NT2/D1 (cell line): ENCODE measurements around the gene OLR1.

Experiments used
- DNase-seq: peaks from one replicate; pipeline ENCODE4 v3.0.0-alpha.2; 2011; ENCODE audit warnings: low read depth, low spot score
- H3K27me3 ChIP-seq: 2 replicates; pipeline ENCODE4 v1.6.0; 2011; ENCODE audit warnings: mild to moderate bottlenecking; ENCODE audit not compliant: insufficient read length, insufficient read depth
- H3K36me3 ChIP-seq: 2 replicates; pipeline ENCODE4 v1.6.1; 2011; ENCODE audit warnings: mild to moderate bottlenecking, low read length, mixed read lengths; ENCODE audit not compliant: insufficient read depth, insufficient read length
- H3K4me1 ChIP-seq: 2 replicates; pipeline ENCODE4 v1.5.1; 2011; ENCODE audit not compliant: insufficient read depth, insufficient read length
- H3K4me3 ChIP-seq: 2 replicates; pipeline ENCODE4 v1.5.1; 2011; ENCODE audit warnings: low read depth; ENCODE audit not compliant: insufficient read length
- H3K9ac ChIP-seq: 2 replicates; pipeline ENCODE4 v1.6.0; 2011; ENCODE audit warnings: low read depth; ENCODE audit not compliant: insufficient read length
- H3K9me3 ChIP-seq: 2 replicates; pipeline ENCODE4 v1.5.1; 2011; ENCODE audit warnings: mild to moderate bottlenecking, low read length; ENCODE audit not compliant: insufficient read depth
- SUZ12 ChIP-seq: IDR thresholded peaks from 2 replicates; pipeline ENCODE4 v1.6.1; 2011; ENCODE audit not compliant: insufficient read length, insufficient read depth; ENCODE audit errors: extremely low read depth
- YY1 ChIP-seq: IDR thresholded peaks from 2 replicates; pipeline ENCODE4 v1.6.1; 2011; ENCODE audit not compliant: insufficient read length, insufficient read depth
- ZNF274 ChIP-seq: IDR thresholded peaks from 2 replicates; pipeline ENCODE4 v1.6.1; 2011; ENCODE audit warnings: mild to moderate bottlenecking, low read depth, low read length

The OLR1 gene

DNA sequence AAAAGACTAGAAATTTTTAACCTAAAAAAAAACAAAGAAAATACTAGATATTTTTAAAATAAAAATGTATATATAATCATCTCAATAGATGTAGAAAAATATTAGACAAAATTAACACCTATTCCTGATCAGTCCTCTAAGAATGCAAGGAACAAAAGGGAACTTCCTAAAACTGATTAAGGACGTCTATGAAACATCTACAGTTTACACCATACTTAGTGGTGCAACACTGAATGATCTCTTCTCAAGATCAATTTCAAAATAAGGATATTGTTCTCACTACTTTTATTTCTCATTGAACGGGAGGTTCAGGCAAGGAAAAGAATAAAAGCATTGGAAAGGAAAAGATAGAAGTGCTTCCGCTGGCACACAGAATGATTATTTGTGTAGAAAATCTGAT is 16.0 kb downstream of the OLR1 start:
- Histone ChIP-seq H3K9ac (no peak overlapping the region), H3K4me1 (no peaks in the 10 kb centered on the region), H3K27me3 (no peaks in the 10 kb centered on the region), H3K9me3 (no peaks in the 10 kb centered on the region), H3K4me3 (no peak overlapping the region), H3K36me3 (no peaks in the 10 kb centered on the region)
- TF ChIP-seq ZNF274, result no peak
- no peak for TF ChIP-seq SUZ12
- TF ChIP-seq YY1, result no peak
- DNase-seq, result no peak

DNA sequence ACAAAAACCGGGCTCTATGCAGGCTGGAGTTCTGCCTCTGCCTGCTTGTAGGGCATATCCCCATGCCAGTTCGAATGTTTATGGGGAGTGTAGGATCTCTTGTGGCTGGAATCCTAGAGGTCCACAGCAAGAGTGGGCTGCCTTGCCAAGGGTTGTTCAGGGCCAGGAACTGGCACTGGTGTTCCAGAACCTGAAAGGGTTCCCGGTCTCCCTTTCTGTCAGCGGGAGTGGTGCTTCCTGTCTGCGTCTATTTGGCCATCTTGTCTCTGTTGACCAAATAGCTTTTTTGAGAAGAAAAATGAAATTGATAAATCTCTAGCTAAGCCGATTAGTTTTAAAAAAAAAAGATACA is 17.8 kb downstream of the OLR1 start:
- Histone ChIP-seq H3K9me3 (no peaks in the 10 kb centered on the region), H3K27me3 (no peaks in the 10 kb centered on the region), H3K4me1 (no peaks in the 10 kb centered on the region), H3K36me3 (no peaks in the 10 kb centered on the region), H3K4me3 (peak overlapping the region; percentile 75), H3K9ac (peak overlapping the region; percentile 94)
- DNase-seq, result no peak
- TF ChIP-seq YY1, result no peak
- TF ChIP-seq ZNF274, result no peak
- no peak for TF ChIP-seq SUZ12

DNA sequence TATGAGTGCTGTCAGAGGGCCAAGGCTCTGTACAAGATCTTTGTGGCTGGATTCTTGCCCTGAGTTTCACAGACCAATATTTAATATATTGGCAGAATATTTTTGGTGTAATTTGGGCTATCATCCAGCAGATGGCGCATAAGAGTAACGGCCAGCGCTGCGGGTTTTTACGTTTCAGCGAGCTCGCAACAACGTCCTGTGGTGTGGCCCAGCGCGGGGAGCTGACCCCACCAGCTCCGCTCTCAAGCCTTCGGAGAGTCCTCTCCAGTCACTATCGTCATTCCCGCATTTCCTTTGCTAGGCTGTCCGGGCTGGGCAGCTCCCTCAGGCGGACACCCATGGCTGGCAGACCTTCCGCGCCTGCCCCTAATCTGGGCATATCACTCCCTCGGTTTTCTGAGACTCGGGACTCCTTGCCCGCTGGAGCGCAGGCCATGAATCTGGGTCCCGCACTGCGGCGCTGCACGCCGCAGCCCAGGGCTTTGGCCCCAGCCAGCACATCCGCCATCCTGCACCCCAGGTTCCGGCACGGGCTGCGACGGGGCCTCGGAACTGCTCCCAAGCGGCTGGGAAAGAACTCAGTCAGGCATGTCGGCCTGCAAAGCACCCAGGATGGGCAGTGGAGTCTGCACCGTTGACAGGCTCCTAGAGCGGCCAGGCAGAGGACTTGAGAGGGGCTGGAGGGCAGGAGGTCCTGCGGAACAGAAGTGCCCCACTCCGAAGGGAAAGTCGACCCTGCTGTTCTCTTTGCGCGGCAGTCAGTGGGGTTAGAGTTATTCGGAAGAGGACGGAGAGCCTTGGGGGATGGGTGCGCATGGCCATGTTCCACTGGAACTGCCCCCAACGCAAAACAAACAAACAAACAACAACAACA is 18.4 kb downstream of the OLR1 start:
- H3K4me1 ChIP-seq, result no peaks in the 10 kb centered on the region
- H3K36me3 ChIP-seq, result no peaks in the 10 kb centered on the region
- peak; percentile 87 for DNase-seq
- H3K27me3 ChIP-seq, result no peaks in the 10 kb centered on the region
- H3K4me3 ChIP-seq, result peak overlapping the region; percentile 75
- peak overlapping the region; percentile 94 for H3K9ac ChIP-seq
- no peaks in the 10 kb centered on the region for H3K9me3 ChIP-seq
- TF ChIP-seq YY1, result no peak
- no peak for TF ChIP-seq ZNF274
- TF ChIP-seq SUZ12, result no peak

DNA sequence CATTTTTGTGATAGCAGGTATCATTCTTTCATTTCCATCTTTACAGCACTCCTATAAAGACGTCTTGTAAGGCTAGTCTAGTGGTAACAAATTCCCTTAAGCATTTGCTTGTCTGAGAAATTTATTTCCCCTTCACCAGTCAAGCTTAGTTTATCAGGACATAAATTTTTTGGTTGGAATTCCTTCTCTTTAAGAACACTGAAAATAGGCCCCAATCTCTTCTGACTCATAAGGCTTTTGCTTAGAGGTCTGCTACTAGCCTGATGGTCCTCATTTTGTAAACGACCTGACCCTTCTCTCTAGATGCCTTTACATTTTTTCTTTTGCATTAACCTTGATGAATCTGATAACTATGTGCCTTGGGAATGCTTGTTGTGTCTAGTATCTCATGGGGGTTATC is 20.3 kb downstream of the OLR1 start:
- no peaks in the 10 kb centered on the region for H3K27me3 ChIP-seq
- no peaks in the 10 kb centered on the region for H3K9me3 ChIP-seq
- DNase-seq, result no peak
- no peak for TF ChIP-seq YY1
- TF ChIP-seq ZNF274, result no peak
- TF ChIP-seq SUZ12, result no peak
- no peak overlapping the region for H3K9ac ChIP-seq
- no peaks in the 10 kb centered on the region for H3K36me3 ChIP-seq
- H3K4me1 ChIP-seq, result no peaks in the 10 kb centered on the region
- no peak overlapping the region for H3K4me3 ChIP-seq

DNA sequence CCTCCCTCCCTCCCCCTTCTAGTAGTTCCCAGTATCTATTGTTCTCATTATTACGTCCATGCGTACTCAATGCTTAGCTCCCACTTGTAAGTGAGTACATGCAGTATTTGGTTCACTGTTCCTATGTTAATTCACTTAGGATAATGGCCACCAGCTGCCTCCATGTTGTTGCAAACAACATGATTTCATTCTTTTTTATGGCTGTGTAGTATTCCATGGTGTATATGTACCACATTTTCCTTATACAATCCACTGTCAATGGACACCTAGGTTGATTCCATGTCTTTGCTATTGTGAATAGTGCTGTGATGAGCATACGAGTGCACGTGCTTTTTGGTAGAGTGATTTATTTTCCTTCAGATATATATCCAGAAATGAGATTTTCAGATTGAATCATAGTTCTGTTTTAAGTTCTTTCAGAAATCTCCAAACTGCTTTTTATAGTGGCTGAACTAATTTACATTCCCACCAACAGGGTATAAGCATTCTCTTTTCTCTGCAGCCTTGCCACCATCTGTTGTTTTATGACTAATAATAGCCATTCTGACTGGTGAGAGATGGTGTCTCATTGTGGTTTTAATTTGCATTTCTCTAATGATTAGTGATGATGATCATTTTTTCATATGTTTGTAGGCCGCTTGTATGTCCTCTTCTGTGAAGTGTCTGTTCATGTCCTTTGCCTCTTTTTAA is 24.1 kb downstream of the OLR1 start:
- Histone ChIP-seq H3K27me3 (no peaks in the 10 kb centered on the region), H3K9ac (no peak overlapping the region), H3K4me1 (no peaks in the 10 kb centered on the region), H3K4me3 (no peak overlapping the region), H3K9me3 (no peaks in the 10 kb centered on the region), H3K36me3 (no peaks in the 10 kb centered on the region)
- no peak for DNase-seq
- TF ChIP-seq ZNF274, result no peak

DNA sequence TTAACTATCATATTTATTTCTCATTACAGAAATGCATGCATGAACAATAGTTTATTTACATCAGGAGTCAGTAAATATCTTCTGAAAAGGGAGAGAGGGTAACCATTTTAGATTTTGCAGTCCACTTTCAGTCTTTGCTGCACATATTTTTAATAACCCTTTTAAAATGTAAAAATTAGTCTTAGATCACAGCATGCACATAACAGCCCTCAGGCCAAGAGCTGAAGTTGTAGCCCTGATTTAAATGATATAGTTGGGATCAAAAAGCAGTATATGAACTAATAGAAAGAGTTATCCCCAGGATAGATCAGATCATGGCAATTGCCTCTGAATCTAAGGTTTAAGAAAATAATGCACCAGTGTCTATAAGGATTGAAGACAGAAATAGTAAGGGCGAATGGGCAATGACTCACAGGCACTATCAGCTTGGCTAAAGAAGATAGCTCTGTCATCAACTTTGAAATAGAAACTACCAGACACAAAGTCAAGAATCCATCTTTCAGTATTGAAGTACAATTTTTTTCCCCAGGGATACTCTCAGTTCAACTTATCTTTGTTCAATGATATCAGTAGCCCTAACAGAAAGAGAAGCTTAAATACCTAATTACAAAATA is 28.8 kb downstream of the OLR1 start:
- H3K36me3 ChIP-seq, result no peaks in the 10 kb centered on the region
- no peaks in the 10 kb centered on the region for H3K27me3 ChIP-seq
- H3K9me3 ChIP-seq, result no peaks in the 10 kb centered on the region
- no peak for TF ChIP-seq SUZ12
- TF ChIP-seq ZNF274, result no peak
- TF ChIP-seq YY1, result no peak
- no peak for DNase-seq
- no peaks in the 10 kb centered on the region for H3K4me1 ChIP-seq
- H3K9ac ChIP-seq, result no peak overlapping the region
- no peak overlapping the region for H3K4me3 ChIP-seq

DNA sequence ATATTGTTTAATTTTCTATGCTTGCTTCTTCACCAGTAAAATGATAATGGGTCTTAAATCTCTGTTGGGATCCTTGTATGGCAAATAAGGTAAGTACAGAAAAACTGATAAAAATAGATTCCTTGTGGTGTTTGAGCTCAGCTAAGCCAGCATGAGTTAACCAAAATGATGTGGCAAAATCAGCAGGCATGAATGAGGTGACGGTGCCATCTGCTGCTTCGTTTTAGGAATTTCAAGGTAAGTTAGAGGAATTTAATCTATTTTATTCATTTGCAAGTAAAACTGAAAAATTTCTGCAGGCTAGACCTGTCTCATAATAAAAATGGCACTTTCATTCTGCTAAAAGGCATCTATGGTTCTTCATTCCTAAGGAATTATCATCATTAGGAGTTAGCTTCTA is 31.9 kb downstream of the OLR1 start:
- no peak overlapping the region for H3K9ac ChIP-seq
- DNase-seq, result peak; percentile 89

More for the DNA sequence above, 31.9 kb downstream of the OLR1 start:
- no peaks in the 10 kb centered on the region for H3K36me3 ChIP-seq
- no peak overlapping the region for H3K4me3 ChIP-seq
- no peaks in the 10 kb centered on the region for H3K4me1 ChIP-seq
- H3K9me3 ChIP-seq, result no peaks in the 10 kb centered on the region
- TF ChIP-seq ZNF274 (no peak), YY1 (no peak), SUZ12 (no peak)
- H3K27me3 ChIP-seq, result no peaks in the 10 kb centered on the region
